Stimulated activated naive B cell treated with anti-CD40 and anti-IgM and Interleukin-4, amounts not matched to agents 10 μg/mL and 1 μg/mL and 100 μg/mL, for 72 hours (primary cell): ENCODE measurements around the gene PXYLP1.
"Not testable (repeated sequence)": the region's sequence is repeated elsewhere in the genome, so short reads cannot be mapped to it uniquely, and the experiment has no call there.

ENCODE experiments used
- ATAC-seq, 2 donors: fragments of 150-1000 bp; cut with Tn5 transposase; replicated peaks; 2 replicates each; pipeline ENCODE4 v1.10.0; 2021; ENCODE audit warnings: moderate library complexity in 1 of 2
- DNase-seq: peaks from one replicate; pipeline ENCODE4 v3.0.0; 2021
- H3K27ac Mint-ChIP-seq: one replicate; pipeline ENCODE4 v1.8.0; 2022; ENCODE audit warnings: mild to moderate bottlenecking, mixed read lengths
- H3K27me3 Mint-ChIP-seq, 2 donors: one replicate each; pipeline ENCODE4 v1.8.0; 2022; ENCODE audit warnings: mixed read lengths in 2 of 2
- H3K36me3 Mint-ChIP-seq, 2 donors: one replicate each; pipeline ENCODE4 v1.8.0; 2022; ENCODE audit warnings: mixed read lengths in 2 of 2, mild to moderate bottlenecking in 1 of 2
- H3K4me1 Mint-ChIP-seq, 2 donors: one replicate each; pipeline ENCODE4 v1.8.0; 2022; ENCODE audit warnings: mixed read lengths in 2 of 2, mild to moderate bottlenecking in 1 of 2
- H3K4me3 Mint-ChIP-seq, 2 donors: one replicate each; pipeline ENCODE4 v1.8.0; 2022; ENCODE audit warnings: mild to moderate bottlenecking in 2 of 2, mixed read lengths in 2 of 2, moderate library complexity in 1 of 2
- H3K9me3 Mint-ChIP-seq, 2 donors: one replicate each; pipeline ENCODE4 v1.8.0; 2022; ENCODE audit warnings: mixed read lengths in 2 of 2, mild to moderate bottlenecking in 1 of 2

The PXYLP1 gene

GRCh38 chr3:141314415-141314814 is 82.8 kb downstream of the PXYLP1 start:
- H3K36me3 Mint-ChIP-seq, result peaks cover 6 to 10% of the 10 kb centered on the region in 2 donors
- H3K4me1 Mint-ChIP-seq, result peaks cover 22 to 32% of the 10 kb centered on the region in 2 donors
- not testable (repeated sequence) for DNase-seq, H3K27me3 Mint-ChIP-seq, H3K9me3 Mint-ChIP-seq, H3K4me3 Mint-ChIP-seq, H3K27ac Mint-ChIP-seq, ATAC-seq

GRCh38 chr3:141316851-141317250 is 85.2 kb downstream of the PXYLP1 start:
- Mint-ChIP-seq H3K27ac (no peak overlapping the region), H3K36me3 (peaks cover 14 to 22% of the 10 kb centered on the region in 2 donors), H3K9me3 (peaks cover 13 to 15% of the 10 kb centered on the region in 2 donors), H3K4me3 (no peak overlapping the region), H3K4me1 (peaks cover 22 to 37% of the 10 kb centered on the region in 2 donors), H3K27me3 (no peaks in the 10 kb centered on the region)
- ATAC-seq (no peak), DNase-seq (no peak)

GRCh38 chr3:141320399-141321108 is 88.9 kb downstream of the PXYLP1 start:
- no peaks in the 10 kb centered on the region for H3K27me3 Mint-ChIP-seq
- DNase-seq, result no peak
- H3K4me1 Mint-ChIP-seq, result peaks cover 11 to 21% of the 10 kb centered on the region in 2 donors
- H3K36me3 Mint-ChIP-seq, result peaks cover 14 to 22% of the 10 kb centered on the region in 2 donors
- ATAC-seq, result peak in 1 of 2 donors; percentile 47
- no peak overlapping the region for H3K4me3 Mint-ChIP-seq
- H3K27ac Mint-ChIP-seq, result peak overlapping the region; percentile 72
- peaks cover 11 to 15% of the 10 kb centered on the region in 2 donors for H3K9me3 Mint-ChIP-seq

GRCh38 chr3:141321109-141321497 is 89.5 kb downstream of the PXYLP1 start:
- peaks cover 12 to 21% of the 10 kb centered on the region in 2 donors for H3K4me1 Mint-ChIP-seq
- peaks cover 14 to 22% of the 10 kb centered on the region in 2 donors for H3K36me3 Mint-ChIP-seq
- no peaks in the 10 kb centered on the region for H3K27me3 Mint-ChIP-seq
- H3K4me3 Mint-ChIP-seq, result no peak overlapping the region
- ATAC-seq, result no peak
- DNase-seq, result no peak
- no peak overlapping the region for H3K27ac Mint-ChIP-seq
- peaks cover 11 to 15% of the 10 kb centered on the region in 2 donors for H3K9me3 Mint-ChIP-seq

GRCh38 chr3:141323936-141324704 is 92.5 kb downstream of the PXYLP1 start:
- DNase-seq (no peak), ATAC-seq (no peak)
- no peak overlapping the region for H3K27ac Mint-ChIP-seq
- H3K9me3 Mint-ChIP-seq, result peaks cover 11 to 17% of the 10 kb centered on the region in 2 donors
- H3K4me1 Mint-ChIP-seq, result peaks cover 26 to 33% of the 10 kb centered on the region in 2 donors
- peaks cover 0 to 6% of the 10 kb centered on the region in 2 donors for H3K27me3 Mint-ChIP-seq
- H3K36me3 Mint-ChIP-seq, result peaks cover 12 to 18% of the 10 kb centered on the region in 2 donors
- no peak overlapping the region for H3K4me3 Mint-ChIP-seq

- no peak overlapping the region for H3K27ac Mint-ChIP-seq
These were observed 94.5 kb downstream of the PXYLP1 start for GRCh38 chr3:141326123-141326522.

GRCh38 chr3:141326626-141327025 is 95.0 kb downstream of the PXYLP1 start:
- H3K36me3 Mint-ChIP-seq, result peaks cover 0 to 3% of the 10 kb centered on the region in 2 donors
- peaks cover 0 to 6% of the 10 kb centered on the region in 2 donors for H3K27me3 Mint-ChIP-seq
- DNase-seq, result no peak
- H3K9me3 Mint-ChIP-seq, result peaks cover 2 to 3% of the 10 kb centered on the region in 2 donors
- ATAC-seq, result no peak
- H3K4me3 Mint-ChIP-seq, result no peak overlapping the region
- peaks cover 27 to 28% of the 10 kb centered on the region in 2 donors for H3K4me1 Mint-ChIP-seq
- no peak overlapping the region for H3K27ac Mint-ChIP-seq

More at GRCh38 chr3:141326123-141326522, 94.5 kb downstream of the PXYLP1 start:
- H3K27me3 Mint-ChIP-seq, result peaks cover 0 to 6% of the 10 kb centered on the region in 2 donors
- peaks cover 0 to 3% of the 10 kb centered on the region in 2 donors for H3K36me3 Mint-ChIP-seq
- peaks cover 2 to 3% of the 10 kb centered on the region in 2 donors for H3K9me3 Mint-ChIP-seq
- no peak overlapping the region for H3K4me3 Mint-ChIP-seq
- H3K4me1 Mint-ChIP-seq, result peaks cover 25 to 26% of the 10 kb centered on the region in 2 donors
- ATAC-seq (no peak), DNase-seq (no peak)

GRCh38 chr3:141328286-141329166 is 96.9 kb downstream of the PXYLP1 start:
- Mint-ChIP-seq H3K4me1 (peaks cover 37 to 38% of the 10 kb centered on the region in 2 donors), H3K4me3 (no peak overlapping the region), H3K27me3 (peaks cover 0 to 6% of the 10 kb centered on the region in 2 donors), H3K9me3 (peaks cover 2 to 3% of the 10 kb centered on the region in 2 donors), H3K36me3 (peaks cover 0 to 3% of the 10 kb centered on the region in 2 donors), H3K27ac (peak overlapping the region; percentile 42)
- ATAC-seq, result peak; percentile 49 to 67
- peak; percentile 19 for DNase-seq

GRCh38 chr3:141330235-141330634 is 98.6 kb downstream of the PXYLP1 start:
- Mint-ChIP-seq H3K27ac (peak overlapping the region; percentile 15), H3K27me3 (peaks cover 4 to 6% of the 10 kb centered on the region in 2 donors), H3K9me3 (peaks cover 2 to 3% of the 10 kb centered on the region in 2 donors), H3K4me1 (peaks cover 44 to 46% of the 10 kb centered on the region in 2 donors), H3K4me3 (no peak overlapping the region), H3K36me3 (peaks cover 0 to 6% of the 10 kb centered on the region in 2 donors)
- no peak for DNase-seq
- no peak for ATAC-seq

- peaks cover 48 to 51% of the 10 kb centered on the region in 2 donors for H3K4me1 Mint-ChIP-seq
- no peak overlapping the region for H3K4me3 Mint-ChIP-seq
- peaks cover 2 to 3% of the 10 kb centered on the region in 2 donors for H3K9me3 Mint-ChIP-seq
- DNase-seq (no peak), ATAC-seq (peak; percentile 24 to 44)
- peak overlapping the region; percentile 15 for H3K27ac Mint-ChIP-seq
- H3K27me3 Mint-ChIP-seq, result peaks cover 4 to 6% of the 10 kb centered on the region in 2 donors
- peaks cover 0 to 6% of the 10 kb centered on the region in 2 donors for H3K36me3 Mint-ChIP-seq
These were observed 99.2 kb downstream of the PXYLP1 start for GRCh38 chr3:141330718-141331376.

GRCh38 chr3:141331377-141332318 is 100.0 kb downstream of the PXYLP1 start:
- Mint-ChIP-seq H3K27ac (peak overlapping the region; percentile 83), H3K4me3 (peak overlapping the region; percentile 2 to 25), H3K4me1 (peaks cover 46 to 56% of the 10 kb centered on the region in 2 donors), H3K27me3 (peaks cover 4 to 6% of the 10 kb centered on the region in 2 donors), H3K9me3 (peaks cover 2 to 3% of the 10 kb centered on the region in 2 donors), H3K36me3 (peaks cover 0 to 6% of the 10 kb centered on the region in 2 donors)
- ATAC-seq, result peak; percentile 55 to 64
- peak; percentile 63 for DNase-seq

- H3K27ac Mint-ChIP-seq, result peak overlapping the region; percentile 59
- H3K4me1 Mint-ChIP-seq, result peaks cover 51 to 64% of the 10 kb centered on the region in 2 donors
- ATAC-seq (no peak), DNase-seq (no peak)
- H3K27me3 Mint-ChIP-seq, result peaks cover 4 to 6% of the 10 kb centered on the region in 2 donors
- peaks cover 2 to 3% of the 10 kb centered on the region in 2 donors for H3K9me3 Mint-ChIP-seq
- H3K36me3 Mint-ChIP-seq, result peaks cover 0 to 6% of the 10 kb centered on the region in 2 donors
- no peak overlapping the region for H3K4me3 Mint-ChIP-seq
These were observed 100.8 kb downstream of the PXYLP1 start for GRCh38 chr3:141332416-141332815.
